ENCODE measurements around the gene ABR.

The ABR gene

DNA sequence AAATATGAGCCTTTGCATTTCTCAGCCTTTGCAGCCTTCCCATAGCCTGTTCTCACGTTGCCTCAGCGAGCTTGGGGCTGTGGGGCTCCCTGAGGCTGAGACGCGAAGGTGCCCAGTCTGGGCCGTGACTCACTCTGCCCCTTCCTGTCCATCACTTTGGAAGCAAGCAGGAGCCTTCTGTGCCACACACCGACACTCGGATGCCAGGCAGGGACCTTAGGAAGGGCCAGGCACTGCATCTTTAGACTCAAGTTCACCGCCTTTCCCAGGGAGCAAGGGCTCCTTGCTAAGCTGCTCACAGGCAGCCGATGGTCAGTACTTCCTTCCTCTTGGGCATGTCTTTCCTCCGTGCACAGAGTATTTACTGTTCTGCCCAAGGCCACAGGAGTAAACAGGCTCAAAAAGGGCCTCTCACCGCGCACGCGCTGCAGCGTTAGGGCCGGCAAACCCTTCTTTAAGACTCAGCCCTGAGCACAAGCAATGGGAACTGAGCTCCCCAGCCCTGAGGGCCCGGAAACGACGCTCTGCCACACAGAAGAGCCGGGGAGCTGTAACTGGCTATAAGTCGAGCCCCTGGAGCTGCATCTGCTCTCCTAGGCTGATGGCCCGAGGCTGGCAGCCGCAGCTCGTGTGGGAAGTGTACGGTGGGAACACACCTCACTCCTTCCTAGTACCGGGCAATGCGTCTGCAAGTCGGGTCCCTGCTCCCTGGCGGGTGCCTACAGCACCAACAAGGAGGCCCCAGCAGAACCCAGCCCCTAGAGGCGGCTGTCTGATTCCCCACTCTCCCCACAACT lies 175.6 kb downstream of the ABR start:
- H3K27ac ChIP-seq (ENCODE audit: low read length, poor library complexity, severe bottlenecking) = peak overlapping the region; percentile 27
- H3K9me3 ChIP-seq (ENCODE audit: control insufficient read depth, low read length) = no peaks in the 10 kb centered on the region
- H2BK12ac ChIP-seq (ENCODE audit: low read length in 2 of 2) = peak overlapping the region in 1 of 2 experiments; percentile 4
- peaks cover 81 to 87% of the 10 kb centered on the region in 2 experiments for H3K36me3 ChIP-seq (ENCODE audit: control insufficient read depth in 1 of 2, insufficient read depth in 2 of 2, low read depth in 1 of 2, low read length in 2 of 2)
- H3K4me1 ChIP-seq (ENCODE audit: control insufficient read depth, insufficient read depth, low read depth, low read length) = peaks cover 38% of the 10 kb centered on the region
- peak overlapping the region; percentile 52 for H4K91ac ChIP-seq (ENCODE audit: low read length)
- H3K14ac ChIP-seq (ENCODE audit: low read length in 2 of 2) = no peak overlapping the region
- peak overlapping the region; percentile 10 for H4K8ac ChIP-seq (ENCODE audit: low read length)
- H3K9ac ChIP-seq (ENCODE audit: low read length) = no peak overlapping the region
- peak; percentile 56 for DNase-seq
- no peak overlapping the region for H2AFZ ChIP-seq (ENCODE audit: low read depth, low read length)
- 86% methylated on average over 30 of the region's 30 CpGs for WGBS
- H3K18ac ChIP-seq (ENCODE audit: low read depth in 1 of 2, low read length in 2 of 2) = peak overlapping the region; percentile 11 to 31
- peak overlapping the region in 1 of 2 experiments; percentile 47 for H3K4ac ChIP-seq (ENCODE audit: low read depth in 1 of 2, low read length in 2 of 2)
- no peak overlapping the region for H2BK5ac ChIP-seq (ENCODE audit: low read depth, low read length, poor library complexity, severe bottlenecking)
- H3K27me3 ChIP-seq (ENCODE audit: control insufficient read depth in 1 of 2, insufficient read depth in 1 of 2, low read length in 2 of 2) = no peaks in the 10 kb centered on the region
- H3K23ac ChIP-seq (ENCODE audit: low read length in 2 of 2) = no peak overlapping the region
- peak overlapping the region; percentile 6 for H2BK15ac ChIP-seq (ENCODE audit: low read depth, poor library complexity, severe bottlenecking)
- peak overlapping the region; percentile 50 for H2BK120ac ChIP-seq (ENCODE audit: low read depth, low read length)
- H3K4me2 ChIP-seq (ENCODE audit: low read length, poor library complexity, severe bottlenecking) = no peak overlapping the region
- no peak overlapping the region for H2AK5ac ChIP-seq (ENCODE audit: low read length, severe bottlenecking)
- no peak overlapping the region for H3K4me3 ChIP-seq (ENCODE audit: insufficient read depth in 1 of 2, low read depth in 1 of 2, low read length in 2 of 2)
- peaks cover 22% of the 10 kb centered on the region for H3K79me1 ChIP-seq (replicated peaks; ENCODE audit: low read length, poor library complexity, severe bottlenecking)

DNA sequence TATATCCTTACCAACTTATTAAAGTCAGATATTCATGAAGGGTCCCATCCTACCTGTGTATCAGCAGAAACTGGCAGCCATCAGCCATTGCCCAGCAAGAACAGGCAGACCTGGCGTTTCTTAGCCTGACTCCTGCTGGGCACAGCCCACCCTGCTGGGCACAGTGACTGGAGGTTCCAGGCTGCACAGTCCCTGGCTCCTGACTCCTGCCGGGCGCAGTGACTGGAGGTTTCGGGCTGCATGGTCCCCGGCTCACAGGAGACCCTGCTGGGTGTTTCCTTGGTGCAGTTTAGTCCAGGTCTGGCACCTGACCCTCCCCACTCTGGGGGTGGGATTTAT lies 176.2 kb downstream of the ABR start:
- Histone ChIP-seq H3K4me1 (ENCODE audit: control insufficient read depth, insufficient read depth, low read depth, low read length) (peaks cover 38% of the 10 kb centered on the region), H4K8ac (ENCODE audit: low read length) (peak overlapping the region; percentile 72)

DNA sequence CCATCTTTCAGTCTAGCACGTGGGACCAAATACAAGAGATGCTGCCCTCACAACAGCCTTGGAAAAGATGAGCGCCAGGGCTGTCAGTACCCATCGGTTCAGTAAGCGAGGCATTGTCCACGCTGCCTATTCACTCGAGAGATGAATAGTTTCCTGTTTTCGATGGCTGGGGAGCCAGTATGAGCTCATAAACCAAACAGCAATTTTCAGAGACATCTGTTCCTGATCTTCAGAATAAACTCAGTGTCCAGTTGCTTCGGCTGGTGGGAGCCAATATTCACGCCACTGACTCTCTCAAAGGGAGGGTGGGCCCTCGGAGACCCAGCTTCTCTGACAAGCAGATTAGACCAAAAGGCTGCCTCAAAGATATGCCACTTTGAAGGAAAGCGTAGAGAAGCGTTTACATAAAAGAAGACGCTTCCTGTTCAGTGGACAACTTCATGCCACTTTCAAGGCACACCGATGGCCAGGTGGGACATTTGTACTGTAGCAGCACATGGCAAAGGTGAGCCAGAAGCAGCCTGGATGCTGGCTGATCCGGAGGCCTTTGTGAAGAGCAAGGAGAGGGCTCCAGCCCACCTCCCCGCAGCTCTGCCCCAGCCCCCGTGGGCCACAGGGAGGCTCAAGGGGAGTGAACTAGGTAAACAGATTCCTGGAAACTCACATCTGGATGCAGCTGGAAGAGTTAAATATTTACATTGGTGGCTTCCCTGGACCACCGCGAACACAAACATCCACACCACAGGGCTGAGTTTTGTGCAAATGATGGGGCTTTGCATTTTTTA lies 176.8 kb downstream of the ABR start:
- WGBS = 55% methylated on average over 17 of the region's 19 CpGs
- H3K14ac ChIP-seq (ENCODE audit: low read length in 2 of 2) = no peak overlapping the region
- peak overlapping the region; percentile 64 for H2BK120ac ChIP-seq (ENCODE audit: low read depth, low read length)
- peak overlapping the region in 1 of 2 experiments; percentile 42 for H3K4me3 ChIP-seq (ENCODE audit: insufficient read depth in 1 of 2, low read depth in 1 of 2, low read length in 2 of 2)
- H3K4ac ChIP-seq (ENCODE audit: low read depth in 1 of 2, low read length in 2 of 2) = peak overlapping the region; percentile 9 to 21
- peak overlapping the region in 1 of 2 experiments; percentile 38 for H2BK12ac ChIP-seq (ENCODE audit: low read length in 2 of 2)
- DNase-seq = peak; percentile 73
- H3K18ac ChIP-seq (ENCODE audit: low read depth in 1 of 2, low read length in 2 of 2) = peak overlapping the region; percentile 73 to 76
- H4K91ac ChIP-seq (ENCODE audit: low read length) = no peak overlapping the region
- H4K8ac ChIP-seq (ENCODE audit: low read length) = peak overlapping the region; percentile 46
- H2BK5ac ChIP-seq (ENCODE audit: low read depth, low read length, poor library complexity, severe bottlenecking) = no peak overlapping the region
- H3K79me1 ChIP-seq (replicated peaks; ENCODE audit: low read length, poor library complexity, severe bottlenecking) = peaks cover 18% of the 10 kb centered on the region
- H3K27ac ChIP-seq (ENCODE audit: low read length, poor library complexity, severe bottlenecking) = peak overlapping the region; percentile 71
- H3K27me3 ChIP-seq (ENCODE audit: control insufficient read depth in 1 of 2, insufficient read depth in 1 of 2, low read length in 2 of 2) = no peaks in the 10 kb centered on the region
- no peak overlapping the region for H3K4me2 ChIP-seq (ENCODE audit: low read length, poor library complexity, severe bottlenecking)
- H2BK15ac ChIP-seq (ENCODE audit: low read depth, poor library complexity, severe bottlenecking) = peak overlapping the region; percentile 6
- H2AK5ac ChIP-seq (ENCODE audit: low read length, severe bottlenecking) = peak overlapping the region; percentile 5
- H3K23ac ChIP-seq (ENCODE audit: low read length in 2 of 2) = no peak overlapping the region
- peak overlapping the region; percentile 71 for H3K9ac ChIP-seq (ENCODE audit: low read length)
- peaks cover 75 to 82% of the 10 kb centered on the region in 2 experiments for H3K36me3 ChIP-seq (ENCODE audit: control insufficient read depth in 1 of 2, insufficient read depth in 2 of 2, low read depth in 1 of 2, low read length in 2 of 2)
- no peak overlapping the region for H2AFZ ChIP-seq (ENCODE audit: low read depth, low read length)
- H3K4me1 ChIP-seq (ENCODE audit: control insufficient read depth, insufficient read depth, low read depth, low read length) = peaks cover 40% of the 10 kb centered on the region
- no peaks in the 10 kb centered on the region for H3K9me3 ChIP-seq (ENCODE audit: control insufficient read depth, low read length)

More for the DNA sequence above, 176.2 kb downstream of the ABR start:
- DNase-seq = no peak
- Histone ChIP-seq H2BK12ac (ENCODE audit: low read length in 2 of 2) (no peak overlapping the region), H3K23ac (ENCODE audit: low read length in 2 of 2) (no peak overlapping the region), H3K18ac (ENCODE audit: low read depth in 1 of 2, low read length in 2 of 2) (peak overlapping the region; percentile 11 to 13), H2AFZ (ENCODE audit: low read depth, low read length) (no peak overlapping the region), H3K4me2 (ENCODE audit: low read length, poor library complexity, severe bottlenecking) (no peak overlapping the region), H2BK15ac (ENCODE audit: low read depth, poor library complexity, severe bottlenecking) (no peak overlapping the region), H3K4ac (ENCODE audit: low read depth in 1 of 2, low read length in 2 of 2) (peak overlapping the region in 1 of 2 experiments; percentile 15), H3K9me3 (ENCODE audit: control insufficient read depth, low read length) (no peaks in the 10 kb centered on the region), H3K27ac (ENCODE audit: low read length, poor library complexity, severe bottlenecking) (peak overlapping the region; percentile 27), H2AK5ac (ENCODE audit: low read length, severe bottlenecking) (no peak overlapping the region), H2BK120ac (ENCODE audit: low read depth, low read length) (no peak overlapping the region), H3K14ac (ENCODE audit: low read length in 2 of 2) (no peak overlapping the region), H3K9ac (ENCODE audit: low read length) (peak overlapping the region; percentile 71), H4K91ac (ENCODE audit: low read length) (peak overlapping the region; percentile 52), H3K36me3 (ENCODE audit: control insufficient read depth in 1 of 2, insufficient read depth in 2 of 2, low read depth in 1 of 2, low read length in 2 of 2) (peaks cover 79 to 82% of the 10 kb centered on the region in 2 experiments), H3K79me1 (replicated peaks; ENCODE audit: low read length, poor library complexity, severe bottlenecking) (peaks cover 19% of the 10 kb centered on the region), H3K4me3 (ENCODE audit: insufficient read depth in 1 of 2, low read depth in 1 of 2, low read length in 2 of 2) (no peak overlapping the region), H2BK5ac (ENCODE audit: low read depth, low read length, poor library complexity, severe bottlenecking) (no peak overlapping the region), H3K27me3 (ENCODE audit: control insufficient read depth in 1 of 2, insufficient read depth in 1 of 2, low read length in 2 of 2) (no peaks in the 10 kb centered on the region)
- WGBS = 93% methylated on average over 5 of the region's 5 CpGs

DNA sequence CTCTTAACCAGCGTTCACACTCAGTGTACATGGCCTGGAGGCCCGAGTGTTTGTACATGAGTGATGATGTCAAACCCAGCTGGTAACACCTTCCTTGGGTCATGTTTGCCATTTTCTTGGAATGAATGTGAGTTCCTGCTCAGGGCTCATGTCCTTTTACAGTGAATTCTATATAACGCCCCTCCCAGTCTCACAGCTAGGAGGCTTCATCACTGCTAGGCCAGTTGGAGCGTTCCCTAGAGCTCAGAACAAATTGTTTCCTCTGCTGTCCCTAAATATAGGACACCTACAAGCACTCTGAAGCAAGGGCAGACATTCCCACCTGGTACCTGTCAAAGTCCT lies 177.4 kb downstream of the ABR start:
- Histone ChIP-seq H3K18ac (ENCODE audit: low read depth in 1 of 2, low read length in 2 of 2) (peak overlapping the region; percentile 73), H3K79me1 (replicated peaks; ENCODE audit: low read length, poor library complexity, severe bottlenecking) (peaks cover 15% of the 10 kb centered on the region), H2BK12ac (ENCODE audit: low read length in 2 of 2) (peak overlapping the region; percentile 16 to 38), H3K14ac (ENCODE audit: low read length in 2 of 2) (no peak overlapping the region), H2AK5ac (ENCODE audit: low read length, severe bottlenecking) (peak overlapping the region; percentile 84), H4K8ac (ENCODE audit: low read length) (peak overlapping the region; percentile 56), H2BK120ac (ENCODE audit: low read depth, low read length) (peak overlapping the region; percentile 64), H3K9ac (ENCODE audit: low read length) (peak overlapping the region; percentile 71), H3K4me1 (ENCODE audit: control insufficient read depth, insufficient read depth, low read depth, low read length) (peaks cover 40% of the 10 kb centered on the region), H4K91ac (ENCODE audit: low read length) (no peak overlapping the region), H2BK15ac (ENCODE audit: low read depth, poor library complexity, severe bottlenecking) (no peak overlapping the region), H3K23ac (ENCODE audit: low read length in 2 of 2) (no peak overlapping the region), H3K9me3 (ENCODE audit: control insufficient read depth, low read length) (no peaks in the 10 kb centered on the region), H3K4ac (ENCODE audit: low read depth in 1 of 2, low read length in 2 of 2) (peak overlapping the region; percentile 9 to 29), H3K4me3 (ENCODE audit: insufficient read depth in 1 of 2, low read depth in 1 of 2, low read length in 2 of 2) (peak overlapping the region in 1 of 2 experiments; percentile 42), H3K36me3 (ENCODE audit: control insufficient read depth in 1 of 2, insufficient read depth in 2 of 2, low read depth in 1 of 2, low read length in 2 of 2) (peaks cover 70 to 79% of the 10 kb centered on the region in 2 experiments), H3K4me2 (ENCODE audit: low read length, poor library complexity, severe bottlenecking) (no peak overlapping the region), H3K27ac (ENCODE audit: low read length, poor library complexity, severe bottlenecking) (peak overlapping the region; percentile 71), H2BK5ac (ENCODE audit: low read depth, low read length, poor library complexity, severe bottlenecking) (no peak overlapping the region), H3K27me3 (ENCODE audit: control insufficient read depth in 1 of 2, insufficient read depth in 1 of 2, low read length in 2 of 2) (no peaks in the 10 kb centered on the region), H2AFZ (ENCODE audit: low read depth, low read length) (no peak overlapping the region)
- WGBS = 86% methylated on average over 4 of the region's 4 CpGs
- DNase-seq = peak; percentile 65
